ENCODE results near the gene FAM219B. TPM values are rescaled to one million over a fixed set of nuclear protein-coding genes. Genes with fewer than 3 reads are reported as not detected.

The FAM219B gene
- total and polyA plus RNA-seq, 8 donors, result 12.3 to 85.3 (median 40.3) TPM

DNA sequence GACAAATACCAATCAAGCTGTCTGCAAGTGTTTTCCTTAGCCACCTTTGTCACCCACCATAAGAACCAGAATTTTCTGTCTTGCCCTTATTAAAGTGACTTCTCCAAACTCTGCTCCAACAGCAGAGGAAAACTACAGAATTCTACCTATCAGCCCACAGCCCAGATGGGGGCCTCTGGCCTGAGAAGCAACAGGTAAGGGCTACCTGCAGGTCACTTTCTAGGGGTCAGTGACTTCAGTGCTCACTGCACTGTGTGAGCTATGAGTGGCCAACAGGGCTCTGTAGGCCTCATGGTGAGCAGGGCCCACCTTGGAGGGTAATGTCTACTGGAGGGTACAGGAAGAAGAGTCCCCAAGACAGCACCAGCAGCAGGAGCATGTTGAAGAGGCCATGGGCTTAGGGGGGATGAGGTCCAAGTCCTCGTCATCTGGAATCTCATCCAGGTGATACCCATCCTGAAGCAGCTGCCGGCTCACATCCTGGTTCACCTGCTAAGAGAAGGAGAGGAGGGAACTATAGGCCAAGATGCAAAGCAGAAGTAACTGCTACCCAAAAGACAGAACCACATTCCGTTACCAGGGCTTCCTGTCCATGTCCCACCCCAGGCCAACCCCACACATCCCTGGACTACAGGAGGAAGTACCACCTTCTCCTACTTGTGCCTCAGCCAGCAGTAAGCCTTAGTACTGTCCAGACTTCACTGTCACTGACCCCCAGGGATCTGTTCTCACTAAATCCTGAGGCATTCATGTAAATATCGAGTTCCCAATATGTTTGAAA, 4.2 kb downstream of the FAM219B start:
- H3K4me1 ChIP-seq, result peaks cover 15 to 51% (median 42%) of the 10 kb centered on the region in 4 donors
- intact Hi-C loops (cut with DNase I; ENCODE audit: low total_unique reads), result no loop called here
- peak overlapping the region in 2 of 5 donors; percentile 3 to 15 for H3K27ac ChIP-seq
- H3K27me3 ChIP-seq, result no peaks in the 10 kb centered on the region
- DNase-seq, result no peak
- H3K36me3 ChIP-seq, result peaks cover 31 to 72% (median 69%) of the 10 kb centered on the region in 4 donors
- 86 to 93% (median 88%) methylated on average over 4 of the region's 4 CpGs for WGBS, 5 donors
- no peaks in the 10 kb centered on the region for H3K9me3 ChIP-seq
- no peak for TF ChIP-seq POLR2AphosphoS5 (IDR thresholded peaks at IDR 0.05)
- TF ChIP-seq POLR2A (IDR thresholded peaks at IDR 0.05), result no peak
- TF ChIP-seq, protein P1, sequence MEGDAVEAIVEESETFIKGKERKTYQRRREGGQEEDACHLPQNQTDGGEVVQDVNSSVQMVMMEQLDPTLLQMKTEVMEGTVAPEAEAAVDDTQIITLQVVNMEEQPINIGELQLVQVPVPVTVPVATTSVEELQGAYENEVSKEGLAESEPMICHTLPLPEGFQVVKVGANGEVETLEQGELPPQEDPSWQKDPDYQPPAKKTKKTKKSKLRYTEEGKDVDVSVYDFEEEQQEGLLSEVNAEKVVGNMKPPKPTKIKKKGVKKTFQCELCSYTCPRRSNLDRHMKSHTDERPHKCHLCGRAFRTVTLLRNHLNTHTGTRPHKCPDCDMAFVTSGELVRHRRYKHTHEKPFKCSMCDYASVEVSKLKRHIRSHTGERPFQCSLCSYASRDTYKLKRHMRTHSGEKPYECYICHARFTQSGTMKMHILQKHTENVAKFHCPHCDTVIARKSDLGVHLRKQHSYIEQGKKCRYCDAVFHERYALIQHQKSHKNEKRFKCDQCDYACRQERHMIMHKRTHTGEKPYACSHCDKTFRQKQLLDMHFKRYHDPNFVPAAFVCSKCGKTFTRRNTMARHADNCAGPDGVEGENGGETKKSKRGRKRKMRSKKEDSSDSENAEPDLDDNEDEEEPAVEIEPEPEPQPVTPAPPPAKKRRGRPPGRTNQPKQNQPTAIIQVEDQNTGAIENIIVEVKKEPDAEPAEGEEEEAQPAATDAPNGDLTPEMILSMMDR (IDR thresholded peaks at IDR 0.05), result no peak
- no peak for TF ChIP-seq EP300 (IDR thresholded peaks at IDR 0.05)
- no peak overlapping the region for H3K4me3 ChIP-seq

DNA sequence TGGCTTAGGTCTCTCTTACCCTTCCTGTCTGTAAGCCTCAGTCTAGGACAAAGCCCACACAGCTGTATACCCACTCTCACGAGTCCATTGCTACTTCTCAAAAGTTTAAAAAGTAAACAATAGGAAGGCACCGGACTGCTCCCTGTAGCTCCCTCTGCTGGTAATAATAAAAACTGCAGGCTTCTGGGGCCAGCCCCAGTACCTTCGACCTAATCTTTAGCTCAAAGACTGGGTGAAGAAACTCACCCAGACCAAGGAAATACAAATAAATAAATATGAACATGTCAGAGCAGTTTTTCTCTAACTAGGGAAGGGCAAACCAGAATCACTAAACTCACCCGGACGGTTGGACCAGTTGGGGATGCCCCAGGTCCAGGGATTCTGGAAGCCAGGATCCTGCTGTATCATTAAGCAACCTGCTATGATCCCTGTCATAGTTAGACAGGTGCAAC, 5.0 kb downstream of the FAM219B start:
- Histone ChIP-seq H3K4me3 (no peak overlapping the region), H3K27ac (peak overlapping the region in 4 of 5 donors; percentile 3 to 48 (median 20)), H3K36me3 (peaks cover 31 to 80% (median 77%) of the 10 kb centered on the region in 4 donors), H3K4me1 (peaks cover 13 to 43% (median 37%) of the 10 kb centered on the region in 4 donors), H3K27me3 (no peaks in the 10 kb centered on the region), H3K9me3 (no peaks in the 10 kb centered on the region)
- 8 to 15% (median 10%) methylated on average over 5 of the region's 5 CpGs for WGBS, 5 donors
- no peak for TF ChIP-seq EP300 (IDR thresholded peaks at IDR 0.05)
- TF ChIP-seq, protein P1 (IDR thresholded peaks at IDR 0.05), result peak in 6 of 7 experiments; percentile 46 to 98 (median 90)
- peak in 1 of 3 donors; percentile 49 for TF ChIP-seq POLR2AphosphoS5 (IDR thresholded peaks at IDR 0.05)
- no peak for TF ChIP-seq POLR2A (IDR thresholded peaks at IDR 0.05)
- peak; percentile 74 to 83 for DNase-seq
- intact Hi-C loops (cut with DNase I; ENCODE audit: low total_unique reads), result no loop called here

DNA sequence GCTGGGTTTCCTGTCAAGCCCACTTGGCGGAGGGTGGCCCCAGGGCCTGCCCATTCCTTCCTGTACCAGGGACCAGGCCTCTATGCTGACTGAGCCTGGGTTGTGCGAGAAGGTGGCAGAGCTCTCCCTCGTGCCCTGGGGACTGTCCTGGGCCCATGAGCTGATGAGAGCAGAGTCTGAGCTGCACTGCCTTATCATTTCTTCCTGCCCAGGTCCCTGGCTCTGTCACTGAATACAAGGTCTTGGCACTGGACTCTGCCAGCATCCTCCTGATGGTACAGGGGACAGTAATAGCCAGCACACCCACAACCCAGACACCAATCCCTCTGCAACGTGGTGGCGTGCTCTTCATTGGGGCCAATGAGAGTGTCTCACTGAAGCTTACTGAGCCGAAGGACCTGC, 9.3 kb downstream of the FAM219B start:
- no peak for DNase-seq
- Histone ChIP-seq H3K27ac (no peak overlapping the region), H3K4me3 (no peak overlapping the region), H3K36me3 (peaks cover 24 to 85% (median 80%) of the 10 kb centered on the region in 4 donors), H3K9me3 (no peaks in the 10 kb centered on the region), H3K4me1 (peaks cover 0 to 33% (median 17%) of the 10 kb centered on the region in 4 donors), H3K27me3 (no peaks in the 10 kb centered on the region)
- intact Hi-C loops (cut with DNase I; ENCODE audit: low total_unique reads), result loop anchor here (10.0 kb wide), 1 partner anchor 52 kb away; the partner anchor contains the start of gene ULK3
- WGBS, 5 donors, result 78 to 100% (median 83%) methylated on average over 3 to 6 of the region's 6 CpGs
- TF ChIP-seq, protein P1 (IDR thresholded peaks at IDR 0.05), result no peak
- no peak for TF ChIP-seq POLR2AphosphoS5 (IDR thresholded peaks at IDR 0.05)
- no peak for TF ChIP-seq POLR2A (IDR thresholded peaks at IDR 0.05)
- no peak for TF ChIP-seq EP300 (IDR thresholded peaks at IDR 0.05)

DNA sequence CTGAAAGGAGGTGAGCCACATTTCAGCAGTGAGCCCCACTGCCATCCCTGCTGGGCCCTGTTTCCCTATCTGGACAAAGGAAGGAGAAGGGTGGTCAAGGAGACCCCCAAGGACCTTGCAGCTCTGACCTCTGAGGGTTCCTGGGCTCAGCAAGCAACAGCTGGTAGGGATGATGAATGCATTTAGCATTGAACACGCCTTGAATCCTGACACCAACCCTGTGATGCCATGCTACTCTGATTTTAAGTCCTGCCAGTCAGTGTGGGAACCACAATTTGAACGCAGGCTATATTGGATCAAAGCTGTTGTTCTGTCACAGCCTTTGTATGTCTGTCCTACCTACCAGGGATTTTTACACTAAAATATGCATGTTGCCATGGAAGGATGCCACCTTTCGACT, 10.3 kb downstream of the FAM219B start:
- Histone ChIP-seq H3K4me3 (no peak overlapping the region), H3K27ac (no peak overlapping the region), H3K36me3 (peaks cover 23 to 85% (median 82%) of the 10 kb centered on the region in 4 donors), H3K9me3 (no peaks in the 10 kb centered on the region), H3K4me1 (peaks cover 0 to 33% (median 16%) of the 10 kb centered on the region in 4 donors), H3K27me3 (no peaks in the 10 kb centered on the region)
- intact Hi-C loops (cut with DNase I; ENCODE audit: low total_unique reads), result loop anchor here (10.0 kb wide), 1 partner anchor 52 kb away; the partner anchor contains the start of gene ULK3
- WGBS, 5 donors, result 80 to 91% (median 85%) methylated on average over 3 of the region's 3 CpGs
- DNase-seq, result no peak
- TF ChIP-seq POLR2A (IDR thresholded peaks at IDR 0.05) (no peak), POLR2AphosphoS5 (IDR thresholded peaks at IDR 0.05) (no peak), EP300 (IDR thresholded peaks at IDR 0.05) (no peak)
- TF ChIP-seq, protein P1 (IDR thresholded peaks at IDR 0.05), result no peak

All from stomach (tissue), 9 donors.